HG03439 (cell line): ENCODE results near the gene GOSR1.
"Not testable (repeated sequence)": the region's sequence is repeated elsewhere in the genome, so short reads cannot be mapped to it uniquely, and the experiment has no call there.

Experiments
- ATAC-seq: cut with Tn5 transposase; IDR thresholded peaks from one replicate; pipeline ENCODE4 v1.9.1; 2021; ENCODE audit warnings: mild to moderate bottlenecking, moderate library complexity; ENCODE audit not compliant: unreplicated experiment

GOSR1 gene

DNA sequence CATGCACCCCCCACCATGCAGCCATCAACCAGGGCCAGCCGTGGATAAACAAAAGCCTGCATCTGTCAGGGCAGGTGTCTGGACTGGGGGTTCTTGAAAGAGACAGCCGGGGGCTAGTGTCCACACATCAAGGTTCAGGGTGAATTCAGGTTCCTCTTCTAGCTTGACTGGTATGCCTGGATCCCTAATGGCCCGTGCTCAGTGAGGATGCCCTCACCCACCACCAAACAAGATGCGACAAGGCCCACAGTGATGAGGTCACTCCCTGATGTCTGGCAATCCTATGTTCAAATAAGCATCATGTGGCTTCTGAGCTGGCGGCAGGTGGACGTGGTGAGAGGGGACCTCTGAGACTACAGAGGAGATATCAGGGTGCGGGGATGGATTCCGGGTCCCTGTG lies 64.6 kb downstream of the GOSR1 start:
- ATAC-seq, result no peak

DNA sequence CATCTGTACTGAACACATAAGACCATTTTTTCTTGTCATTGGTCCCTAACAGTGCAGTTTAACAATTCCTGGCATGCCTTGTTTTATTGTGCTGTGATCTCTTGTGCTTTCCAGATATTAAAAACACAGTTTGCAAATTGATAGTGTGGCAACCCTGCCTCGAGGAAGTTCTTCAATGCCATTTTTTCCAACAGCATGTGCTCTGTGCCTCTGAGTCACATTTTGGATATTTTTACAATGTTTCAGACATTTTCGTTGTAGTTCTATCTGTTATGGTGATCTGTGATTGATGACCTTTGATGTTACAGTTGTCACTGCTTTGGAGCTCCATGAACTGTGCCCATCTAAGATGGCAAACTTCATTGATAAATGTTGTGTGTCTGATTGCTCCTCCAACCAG lies 66.2 kb downstream of the GOSR1 start:
- ATAC-seq, result no peak

- no peak for ATAC-seq
Observed at GRCh38 chr17:30545024-30545423, 67.8 kb downstream of the GOSR1 start.

DNA sequence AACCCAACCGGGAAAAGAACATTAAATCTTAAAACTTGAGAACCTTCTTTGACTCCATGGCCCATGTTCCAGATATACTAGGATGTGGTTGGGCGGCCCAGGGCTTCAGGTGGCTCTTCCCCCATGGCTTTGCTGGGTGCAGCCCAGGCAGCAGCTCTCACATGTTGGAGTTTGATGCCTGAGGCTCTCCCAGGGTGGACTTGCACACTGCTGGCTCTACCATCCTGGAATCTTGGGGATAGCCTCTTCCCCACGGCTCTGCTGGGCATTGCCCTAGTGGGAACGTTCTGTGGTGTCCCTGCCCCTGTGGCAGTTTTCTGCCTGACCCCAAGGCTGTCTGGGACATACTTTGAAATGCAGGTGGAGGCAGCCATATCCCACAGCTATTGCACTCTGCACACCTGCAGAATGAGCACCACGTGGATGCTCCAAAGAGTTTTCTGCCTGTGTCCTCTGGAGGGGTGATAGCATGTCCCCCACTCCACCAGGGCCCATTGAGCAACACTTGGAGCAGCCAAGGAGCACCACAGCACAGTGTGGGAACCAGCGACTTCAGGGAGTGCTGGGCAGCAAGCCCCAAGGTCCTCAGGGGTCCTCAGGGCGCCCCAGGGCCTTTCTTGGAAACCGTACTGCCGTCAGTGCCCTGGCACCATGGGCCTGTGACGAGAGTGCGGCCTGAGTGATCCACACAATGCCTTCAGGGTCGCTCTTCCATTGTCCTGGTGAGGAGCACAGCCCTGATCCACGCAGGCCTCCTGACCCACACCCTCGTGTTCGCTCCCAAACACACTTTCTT lies 70.8 kb downstream of the GOSR1 start:
- ATAC-seq, result no peak

- not testable (repeated sequence) for ATAC-seq
Observed at GRCh38 chr17:30549181-30549580, 72.0 kb downstream of the GOSR1 start.

GRCh38 chr17:30549864-30550511 lies 72.8 kb downstream of the GOSR1 start:
- ATAC-seq, result no peak

DNA sequence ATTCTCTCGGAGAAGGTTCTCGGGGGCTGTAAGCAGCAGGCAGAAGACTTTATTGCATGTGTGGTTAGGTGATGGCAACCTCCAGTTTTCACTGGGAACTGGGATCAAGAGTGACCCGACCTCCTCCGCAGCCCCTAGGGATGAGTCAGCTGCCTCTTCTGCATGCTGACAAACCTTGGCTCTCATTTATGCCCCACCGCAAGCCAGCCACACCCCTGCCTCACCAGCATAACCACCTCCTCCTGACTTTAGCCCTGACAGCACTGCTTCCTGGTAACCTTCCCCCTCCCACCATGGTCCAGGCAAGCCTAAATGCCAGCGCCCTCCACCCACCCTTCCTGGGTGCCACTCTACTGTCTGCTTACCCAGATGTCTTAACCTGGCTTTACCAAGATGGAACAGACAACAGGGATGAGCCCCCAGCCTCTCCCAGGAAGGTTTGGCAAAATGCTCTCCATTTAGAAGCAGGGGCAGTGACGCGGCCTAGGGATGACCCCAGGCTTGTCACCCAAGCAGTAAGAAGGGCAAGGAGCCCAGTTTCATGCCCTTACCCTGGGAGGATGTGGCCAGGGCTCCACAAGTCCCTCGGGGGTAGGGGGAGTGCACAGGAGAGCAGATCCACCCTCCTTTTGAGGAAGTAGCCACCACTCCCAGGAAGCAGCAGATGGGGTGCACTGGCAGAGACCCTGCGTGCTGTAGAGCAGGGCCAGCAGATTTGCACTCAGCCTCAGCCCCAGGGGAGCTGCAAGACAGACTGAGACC lies 73.5 kb downstream of the GOSR1 start:
- no peak for ATAC-seq

DNA sequence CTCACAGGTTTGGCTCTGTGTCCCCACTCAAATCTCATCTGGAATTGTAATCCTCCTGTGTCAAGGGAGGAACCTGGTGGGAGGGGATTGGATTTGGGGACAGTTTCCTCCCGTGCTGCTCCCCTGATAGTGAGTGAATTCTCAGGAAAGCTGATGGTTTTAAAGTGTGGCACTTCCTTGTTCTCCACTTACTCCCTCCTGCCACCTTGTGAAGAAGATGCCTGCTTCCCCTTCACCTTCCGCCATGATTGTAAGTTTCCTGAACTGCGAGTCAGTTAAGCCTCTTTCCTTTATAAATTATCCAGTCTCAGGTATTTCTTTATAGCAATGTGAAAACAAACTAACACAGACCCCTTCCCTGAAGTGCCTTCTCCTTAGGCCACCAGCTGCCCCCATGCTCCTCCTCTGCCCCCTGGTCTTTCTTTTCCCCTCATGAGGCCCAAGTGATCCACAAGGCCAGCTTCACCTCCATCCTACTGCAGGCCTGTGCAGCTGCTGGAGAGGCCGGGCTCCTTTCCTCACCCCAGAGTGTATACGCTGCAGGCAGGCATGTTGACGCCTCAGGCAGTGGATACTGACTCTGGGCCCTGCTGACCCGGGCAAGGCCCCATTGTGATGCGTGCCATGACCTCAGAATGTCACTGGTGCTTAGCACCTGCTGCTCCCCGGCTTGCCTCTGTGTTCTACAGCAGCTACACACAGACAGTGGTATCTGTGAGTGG lies 74.2 kb downstream of the GOSR1 start:
- ATAC-seq, result not testable (repeated sequence)

DNA sequence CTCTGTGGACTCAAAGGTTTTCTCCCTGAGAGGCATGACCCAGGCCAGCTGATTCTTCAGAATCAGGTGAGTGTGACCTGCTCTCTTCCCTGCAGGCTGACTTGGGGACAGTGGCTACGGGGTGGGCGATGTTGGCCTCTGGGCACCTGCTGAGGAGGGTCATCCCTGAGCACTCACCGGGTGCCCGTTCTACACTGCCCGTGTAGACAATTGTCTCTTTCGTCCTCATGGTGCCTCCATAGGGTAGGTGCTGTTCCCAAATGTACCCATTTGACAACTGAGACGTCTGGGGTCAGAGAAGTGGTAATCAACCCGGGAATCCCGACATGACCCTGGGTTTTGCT lies 74.8 kb downstream of the GOSR1 start:
- no peak for ATAC-seq

- no peak for ATAC-seq
Observed at GRCh38 chr17:30552994-30553566, 75.9 kb downstream of the GOSR1 start.

DNA sequence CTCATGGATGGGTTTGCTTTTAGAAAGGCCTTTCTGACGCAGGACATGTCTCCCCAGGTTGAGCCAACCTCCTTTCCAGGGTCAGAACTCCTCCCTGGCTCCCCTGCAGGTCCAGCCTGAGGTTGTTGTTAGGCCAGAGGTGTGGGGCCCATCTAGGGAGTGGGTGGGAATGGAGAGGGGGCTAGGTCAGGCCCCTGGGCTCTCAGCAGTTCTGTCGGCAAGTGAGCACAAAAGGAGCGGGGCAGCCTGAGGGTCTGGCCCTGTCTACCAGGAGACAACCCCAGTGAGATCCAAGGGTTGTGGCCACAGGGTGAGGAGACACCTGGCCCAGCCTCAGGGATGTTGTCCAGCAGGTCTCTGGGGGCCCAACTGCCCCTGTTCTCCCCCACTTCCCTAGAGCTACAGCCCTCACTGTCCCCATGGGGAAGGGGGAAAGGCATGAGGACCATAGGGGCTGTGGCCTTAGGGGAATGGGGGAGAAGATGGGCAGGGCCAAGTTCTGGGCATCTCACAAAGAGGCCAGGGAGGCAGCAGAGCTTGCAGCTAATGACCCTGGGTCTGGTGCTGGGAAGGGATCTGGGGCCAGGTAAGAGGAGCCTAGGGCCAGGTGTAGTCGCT lies 76.7 kb downstream of the GOSR1 start:
- ATAC-seq, result not testable (repeated sequence)

- no peak for ATAC-seq
Observed at GRCh38 chr17:30554839-30555751, 77.9 kb downstream of the GOSR1 start.

GRCh38 chr17:30555942-30556341 lies 78.7 kb downstream of the GOSR1 start:
- no peak for ATAC-seq

GRCh38 chr17:30556374-30557332 lies 79.4 kb downstream of the GOSR1 start:
- ATAC-seq, result no peak

DNA sequence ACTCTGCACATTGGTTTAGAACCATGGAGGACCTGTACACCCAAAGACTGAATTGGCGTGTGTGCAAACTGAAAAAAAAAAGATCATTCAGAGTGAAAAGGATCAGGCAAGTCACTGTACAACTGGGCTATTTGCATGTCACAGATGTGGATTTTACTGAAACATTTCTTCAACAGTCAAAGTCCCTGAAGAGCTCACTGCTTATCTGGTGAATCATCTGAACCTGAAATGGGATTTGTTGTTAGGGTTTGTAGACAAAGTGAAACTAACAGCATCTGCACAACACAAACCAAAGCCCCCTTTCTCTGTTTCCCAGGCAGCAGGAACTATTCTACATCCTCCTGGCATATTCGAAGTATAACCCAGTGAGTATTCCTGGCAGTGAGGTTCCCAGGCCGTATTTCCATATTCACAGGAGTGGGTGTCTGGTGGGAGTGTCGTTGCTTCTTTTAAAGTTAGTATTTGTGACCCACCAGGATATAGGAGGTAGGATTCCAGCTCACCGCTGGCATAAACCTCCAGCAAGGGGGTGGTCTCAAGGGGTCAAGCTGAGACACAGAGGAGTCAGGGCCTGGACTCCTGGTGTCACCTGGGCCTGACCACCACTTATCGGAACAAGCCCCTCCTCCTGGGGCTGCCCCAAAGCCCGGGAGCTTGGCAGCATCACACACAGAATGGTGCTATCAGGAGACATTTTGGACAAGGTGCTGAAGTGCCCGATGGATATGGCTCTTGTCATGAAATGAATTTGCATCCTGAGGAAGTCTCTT lies 80.9 kb downstream of the GOSR1 start:
- ATAC-seq, result no peak

DNA sequence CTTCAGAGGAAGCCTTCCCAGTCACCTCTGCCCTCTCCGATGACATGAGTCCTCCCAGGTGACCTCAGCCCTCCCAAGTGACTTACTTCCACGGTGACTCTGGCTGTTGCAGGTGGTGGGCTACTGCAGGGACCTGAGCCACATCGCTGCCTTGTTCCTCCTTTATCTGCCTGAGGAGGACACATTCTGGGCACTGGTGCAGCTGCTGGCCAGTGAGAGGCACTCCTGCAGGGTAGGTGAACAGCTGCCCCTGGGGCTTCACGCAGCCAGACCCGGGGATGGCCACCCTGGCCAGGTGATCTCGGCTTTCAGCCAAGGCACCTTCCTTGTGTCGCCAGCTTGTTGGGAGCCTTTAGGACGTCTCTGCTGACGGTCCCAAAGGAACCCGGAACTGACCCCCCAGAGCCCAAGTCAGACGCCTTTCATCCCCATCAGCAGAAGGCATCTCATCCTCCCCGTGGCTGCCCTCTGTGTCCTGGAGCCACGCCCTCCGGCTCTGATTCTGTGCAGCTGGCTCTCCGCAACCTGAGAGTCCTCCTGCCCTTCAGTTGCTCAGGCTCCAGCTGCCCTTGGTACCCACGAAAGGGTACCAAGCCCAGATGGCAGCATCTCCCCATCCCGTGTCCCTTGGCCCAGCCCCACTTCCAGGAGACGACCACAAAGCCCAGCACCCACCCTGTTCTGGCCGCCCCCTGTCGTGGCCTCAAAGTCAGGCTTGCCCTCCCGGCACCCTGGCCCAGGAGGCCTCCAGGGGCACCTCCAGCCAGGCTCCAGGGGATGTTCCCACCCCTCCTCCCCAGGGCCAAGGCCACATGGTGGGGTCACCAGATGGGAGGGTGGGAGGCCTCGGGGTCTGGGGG lies 81.7 kb downstream of the GOSR1 start:
- ATAC-seq, result no peak

DNA sequence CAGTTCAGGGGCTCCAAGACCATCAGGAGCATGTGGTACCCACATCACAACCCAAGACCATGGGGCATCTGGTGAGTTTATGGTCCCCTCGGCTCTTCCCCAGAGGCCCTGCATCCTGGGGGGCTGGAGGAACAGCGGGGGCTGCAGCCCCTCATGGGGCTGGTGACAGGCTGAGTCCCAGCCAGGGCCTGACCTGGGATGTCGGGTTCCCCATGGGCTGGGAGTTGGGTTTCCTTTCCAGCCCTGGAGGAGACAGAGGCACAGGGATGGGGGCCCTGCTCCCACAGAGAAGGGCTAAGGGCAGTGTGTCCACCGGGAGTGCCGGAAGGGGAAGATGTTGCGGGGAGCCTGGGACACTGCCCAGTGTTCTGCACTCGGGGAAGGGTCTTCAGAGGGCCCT lies 82.4 kb downstream of the GOSR1 start:
- ATAC-seq, result no peak
